ENCODE measurements around the gene MALT1.

GRCh38 chr18:58694720-58695468 lies 23.6 kb downstream of the MALT1 start:
- TF ChIP-seq CTCF (IDR thresholded peaks at IDR 0.05; ENCODE audit: low read depth, low read length) (no peak), POLR2A (IDR thresholded peaks at IDR 0.05; ENCODE audit: extremely low read depth, insufficient read length) (no peak)

Data from NB4 (cell line).